Upper lobe of left lung (tissue), 4 donors: ENCODE measurements around the gene ITPK1.

Experiments
- EP300 ChIP-seq, 4 donors: sonication (generic); formaldehyde crosslinking; IDR thresholded peaks; one replicate each; pipeline ENCODE4 v1.5.1; 2017; ENCODE audit warnings: antibody characterized with exemption in 4 of 4, control low read depth in 2 of 4
- POLR2A ChIP-seq, 4 donors: fragments of 450-650 bp; IDR thresholded peaks; one replicate each; pipeline ENCODE4 v1.5.1; 2016 to 2017; ENCODE audit warnings: antibody characterized with exemption in 4 of 4, mild to moderate bottlenecking in 2 of 4
- POLR2AphosphoS5 ChIP-seq, 2 donors: sonication (generic); formaldehyde crosslinking; IDR thresholded peaks; one replicate each; pipeline ENCODE4 v1.5.1; 2017; ENCODE audit warnings: antibody characterized with exemption in 2 of 2
- TF ChIP-seq, protein P1 (sequence below), 6 experiments: fragments of 450-650 bp in 4 of 6; fragments of 200-600 bp in 2 of 6; sonication (generic) in 2 of 6; IDR thresholded peaks; one replicate each; pipeline ENCODE4 v1.5.1; 2016 to 2019; ENCODE audit warnings: antibody characterized with exemption in 6 of 6

GRCh38 chr14:93075891-93076290 is 39.8 kb downstream of the ITPK1 start:
- TF ChIP-seq, protein P1, sequence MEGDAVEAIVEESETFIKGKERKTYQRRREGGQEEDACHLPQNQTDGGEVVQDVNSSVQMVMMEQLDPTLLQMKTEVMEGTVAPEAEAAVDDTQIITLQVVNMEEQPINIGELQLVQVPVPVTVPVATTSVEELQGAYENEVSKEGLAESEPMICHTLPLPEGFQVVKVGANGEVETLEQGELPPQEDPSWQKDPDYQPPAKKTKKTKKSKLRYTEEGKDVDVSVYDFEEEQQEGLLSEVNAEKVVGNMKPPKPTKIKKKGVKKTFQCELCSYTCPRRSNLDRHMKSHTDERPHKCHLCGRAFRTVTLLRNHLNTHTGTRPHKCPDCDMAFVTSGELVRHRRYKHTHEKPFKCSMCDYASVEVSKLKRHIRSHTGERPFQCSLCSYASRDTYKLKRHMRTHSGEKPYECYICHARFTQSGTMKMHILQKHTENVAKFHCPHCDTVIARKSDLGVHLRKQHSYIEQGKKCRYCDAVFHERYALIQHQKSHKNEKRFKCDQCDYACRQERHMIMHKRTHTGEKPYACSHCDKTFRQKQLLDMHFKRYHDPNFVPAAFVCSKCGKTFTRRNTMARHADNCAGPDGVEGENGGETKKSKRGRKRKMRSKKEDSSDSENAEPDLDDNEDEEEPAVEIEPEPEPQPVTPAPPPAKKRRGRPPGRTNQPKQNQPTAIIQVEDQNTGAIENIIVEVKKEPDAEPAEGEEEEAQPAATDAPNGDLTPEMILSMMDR (IDR thresholded peaks at IDR 0.05), result no peak
- TF ChIP-seq POLR2A (IDR thresholded peaks at IDR 0.05), result no peak
- no peak for TF ChIP-seq POLR2AphosphoS5 (IDR thresholded peaks at IDR 0.05)
- TF ChIP-seq EP300 (IDR thresholded peaks at IDR 0.05), result no peak
